Hepatocyte (in vitro differentiated cells): ENCODE data around the gene ANKS1B.

ENCODE experiments used
- EZH2phosphoT487 ChIP-seq: fragments of 200-600 bp; sonication (generic); IDR thresholded peaks from one replicate; pipeline ENCODE4 v1.6.1; 2018; ENCODE audit warnings: antibody characterized with exemption, mild to moderate bottlenecking, low read depth, moderate library complexity; ENCODE audit not compliant: unreplicated experiment, severe bottlenecking
- TF ChIP-seq, protein P1 (sequence below): fragments of 200-600 bp; sonication (generic); IDR thresholded peaks from 2 replicates; pipeline ENCODE4 v1.5.1; 2016; ENCODE audit warnings: antibody characterized with exemption, mild to moderate bottlenecking; ENCODE audit not compliant: poor library complexity

DNA sequence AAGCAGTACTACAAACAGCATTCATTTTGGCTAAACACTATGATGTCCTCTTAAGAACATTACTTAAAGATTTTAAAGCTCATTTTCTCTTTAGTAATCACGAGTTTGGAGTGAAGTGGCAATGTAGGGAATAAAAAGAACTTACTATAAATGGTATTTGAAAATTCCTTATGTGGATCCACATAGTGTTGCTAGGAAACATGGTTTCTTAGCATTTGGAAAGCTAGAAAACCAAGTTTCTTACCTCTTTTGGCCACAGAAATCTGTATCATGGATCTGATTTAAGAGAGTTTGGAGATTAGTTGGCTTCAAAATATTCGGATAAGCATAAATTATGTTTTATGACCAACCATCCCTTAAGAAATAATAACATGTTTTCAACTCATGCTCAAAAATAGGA lies 674.9 kb downstream of the ANKS1B start:
- TF ChIP-seq, protein P1, sequence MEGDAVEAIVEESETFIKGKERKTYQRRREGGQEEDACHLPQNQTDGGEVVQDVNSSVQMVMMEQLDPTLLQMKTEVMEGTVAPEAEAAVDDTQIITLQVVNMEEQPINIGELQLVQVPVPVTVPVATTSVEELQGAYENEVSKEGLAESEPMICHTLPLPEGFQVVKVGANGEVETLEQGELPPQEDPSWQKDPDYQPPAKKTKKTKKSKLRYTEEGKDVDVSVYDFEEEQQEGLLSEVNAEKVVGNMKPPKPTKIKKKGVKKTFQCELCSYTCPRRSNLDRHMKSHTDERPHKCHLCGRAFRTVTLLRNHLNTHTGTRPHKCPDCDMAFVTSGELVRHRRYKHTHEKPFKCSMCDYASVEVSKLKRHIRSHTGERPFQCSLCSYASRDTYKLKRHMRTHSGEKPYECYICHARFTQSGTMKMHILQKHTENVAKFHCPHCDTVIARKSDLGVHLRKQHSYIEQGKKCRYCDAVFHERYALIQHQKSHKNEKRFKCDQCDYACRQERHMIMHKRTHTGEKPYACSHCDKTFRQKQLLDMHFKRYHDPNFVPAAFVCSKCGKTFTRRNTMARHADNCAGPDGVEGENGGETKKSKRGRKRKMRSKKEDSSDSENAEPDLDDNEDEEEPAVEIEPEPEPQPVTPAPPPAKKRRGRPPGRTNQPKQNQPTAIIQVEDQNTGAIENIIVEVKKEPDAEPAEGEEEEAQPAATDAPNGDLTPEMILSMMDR: no peak
- TF ChIP-seq EZH2phosphoT487: no peak
